Neural progenitor cell (in vitro differentiated cells): ENCODE measurements around the gene KATNBL1.

Source experiments
- EZH2phosphoT487 ChIP-seq: fragments of 200-600 bp; sonication (generic); IDR thresholded peaks from 2 replicates; pipeline ENCODE4 v1.6.1; 2017; ENCODE audit warnings: antibody characterized with exemption
- TF ChIP-seq, protein P1 (sequence below): fragments of 200-600 bp; sonication (generic); IDR thresholded peaks from 2 replicates; pipeline ENCODE4 v1.5.1; 2017; ENCODE audit warnings: antibody characterized with exemption, mild to moderate bottlenecking

DNA sequence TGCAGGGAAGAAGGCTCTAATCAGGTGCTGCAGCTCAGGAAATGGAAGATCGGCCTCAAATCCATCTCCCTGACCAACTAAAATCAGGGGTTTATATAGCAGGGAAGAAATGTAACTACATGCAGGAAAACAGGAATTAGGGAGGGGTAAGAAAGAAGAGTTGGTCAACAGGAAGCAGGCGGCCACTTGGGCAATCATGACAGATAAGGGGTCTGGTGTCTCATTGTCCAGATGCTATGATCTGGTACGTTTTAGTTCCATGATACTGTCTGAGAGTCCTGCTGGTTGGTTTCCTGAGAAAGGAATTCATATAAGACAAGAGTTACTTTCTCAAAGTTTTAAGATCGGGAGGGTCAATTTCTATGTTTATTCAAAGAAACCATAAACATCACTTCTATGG lies 24.2 kb downstream of the KATNBL1 start:
- no peak for TF ChIP-seq EZH2phosphoT487
- TF ChIP-seq, protein P1, sequence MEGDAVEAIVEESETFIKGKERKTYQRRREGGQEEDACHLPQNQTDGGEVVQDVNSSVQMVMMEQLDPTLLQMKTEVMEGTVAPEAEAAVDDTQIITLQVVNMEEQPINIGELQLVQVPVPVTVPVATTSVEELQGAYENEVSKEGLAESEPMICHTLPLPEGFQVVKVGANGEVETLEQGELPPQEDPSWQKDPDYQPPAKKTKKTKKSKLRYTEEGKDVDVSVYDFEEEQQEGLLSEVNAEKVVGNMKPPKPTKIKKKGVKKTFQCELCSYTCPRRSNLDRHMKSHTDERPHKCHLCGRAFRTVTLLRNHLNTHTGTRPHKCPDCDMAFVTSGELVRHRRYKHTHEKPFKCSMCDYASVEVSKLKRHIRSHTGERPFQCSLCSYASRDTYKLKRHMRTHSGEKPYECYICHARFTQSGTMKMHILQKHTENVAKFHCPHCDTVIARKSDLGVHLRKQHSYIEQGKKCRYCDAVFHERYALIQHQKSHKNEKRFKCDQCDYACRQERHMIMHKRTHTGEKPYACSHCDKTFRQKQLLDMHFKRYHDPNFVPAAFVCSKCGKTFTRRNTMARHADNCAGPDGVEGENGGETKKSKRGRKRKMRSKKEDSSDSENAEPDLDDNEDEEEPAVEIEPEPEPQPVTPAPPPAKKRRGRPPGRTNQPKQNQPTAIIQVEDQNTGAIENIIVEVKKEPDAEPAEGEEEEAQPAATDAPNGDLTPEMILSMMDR: no peak
